ENCODE results near the gene EIF1. TPM values are rescaled to one million over a fixed set of nuclear protein-coding genes. Genes with fewer than 3 reads are reported as not detected.

The EIF1 gene
- polyA plus RNA-seq, 12 donors, result 538 to 938 (median 792) TPM; not detected in 1

DNA sequence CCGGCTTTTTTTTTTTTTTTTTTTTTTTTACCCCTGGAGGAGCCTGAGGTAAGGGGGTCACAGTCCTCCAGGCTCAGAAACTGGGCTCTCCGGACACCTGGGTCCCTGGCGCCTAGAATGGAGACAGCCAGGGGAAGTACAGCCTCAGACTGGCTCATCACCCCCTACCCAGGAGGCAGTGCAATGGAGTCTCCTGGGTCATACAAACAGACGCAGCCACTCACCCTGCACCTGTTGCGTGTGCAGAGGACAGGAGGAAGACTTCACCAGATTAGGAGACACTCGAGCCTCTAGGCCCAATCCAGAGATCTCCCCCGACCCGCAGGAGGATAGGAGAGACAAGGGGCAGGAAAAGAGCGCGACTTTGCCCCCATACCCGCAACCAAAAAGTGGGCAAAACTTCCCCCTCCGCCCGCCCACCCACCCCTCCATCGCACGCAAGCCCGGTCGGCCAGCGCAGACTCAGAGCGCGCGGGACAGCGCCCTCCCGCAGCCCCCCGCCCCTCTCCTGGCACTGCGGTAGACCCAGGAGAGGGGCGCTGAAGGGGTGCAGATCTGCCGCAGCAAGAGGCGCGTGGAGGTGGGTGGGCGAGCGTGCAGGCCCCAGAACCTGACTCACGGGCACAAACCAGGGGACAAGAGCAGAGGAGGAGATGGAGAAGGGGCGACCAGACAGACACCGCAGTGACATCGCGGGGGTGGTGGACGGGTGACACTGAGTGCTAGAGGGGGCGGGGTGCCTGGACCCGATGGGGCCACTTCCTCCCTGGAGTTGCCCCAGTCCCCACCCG, 44.9 kb downstream of the EIF1 start:
- no peak for DNase-seq

DNA sequence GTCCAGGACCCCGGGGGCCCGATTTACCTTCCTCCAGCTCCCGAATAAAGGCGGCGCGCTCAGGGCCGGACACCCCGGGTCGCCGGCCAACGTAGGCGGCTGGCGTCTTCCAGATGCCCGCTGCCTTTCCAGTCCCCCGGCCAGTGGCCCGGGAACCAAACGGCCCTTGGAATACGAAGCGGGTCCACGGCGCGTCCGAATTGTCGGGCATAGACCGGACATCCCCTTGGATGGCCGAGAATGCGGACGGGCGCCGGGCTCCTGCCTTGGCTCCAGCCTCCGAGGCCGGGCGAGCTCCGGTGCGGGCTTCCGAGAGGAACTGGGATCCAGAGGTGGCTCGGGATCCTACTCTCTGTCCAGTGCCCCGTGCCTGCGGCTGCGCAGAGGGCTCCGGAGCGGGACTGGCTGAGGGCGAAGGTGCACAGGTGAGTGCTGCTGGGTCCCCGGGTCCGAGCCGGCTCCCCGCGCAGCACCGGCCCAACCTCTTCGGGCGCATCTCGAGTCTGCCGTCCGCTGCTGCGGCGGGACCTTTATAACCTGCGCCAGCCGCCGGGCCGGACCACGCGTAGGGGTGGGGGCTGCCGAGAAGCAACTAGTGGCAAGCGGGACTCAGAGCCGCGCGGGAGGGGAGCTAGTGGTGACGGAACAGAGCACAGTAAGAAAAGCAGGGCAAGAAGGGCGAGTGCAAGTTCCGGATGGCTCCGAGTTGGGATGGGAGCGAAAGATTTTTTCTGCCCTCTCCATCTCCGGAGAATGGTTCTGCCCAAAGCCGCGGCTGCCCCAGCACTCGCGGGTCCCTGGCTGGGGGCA, 45.7 kb downstream of the EIF1 start, which contains the start of gene HAP1:
TSS of gene HAP1 (minus strand) at position 505 of the 810 bp plus-strand sequence. CDS start at position 496, 9 bp downstream.
- peak; percentile 7 for DNase-seq

DNA sequence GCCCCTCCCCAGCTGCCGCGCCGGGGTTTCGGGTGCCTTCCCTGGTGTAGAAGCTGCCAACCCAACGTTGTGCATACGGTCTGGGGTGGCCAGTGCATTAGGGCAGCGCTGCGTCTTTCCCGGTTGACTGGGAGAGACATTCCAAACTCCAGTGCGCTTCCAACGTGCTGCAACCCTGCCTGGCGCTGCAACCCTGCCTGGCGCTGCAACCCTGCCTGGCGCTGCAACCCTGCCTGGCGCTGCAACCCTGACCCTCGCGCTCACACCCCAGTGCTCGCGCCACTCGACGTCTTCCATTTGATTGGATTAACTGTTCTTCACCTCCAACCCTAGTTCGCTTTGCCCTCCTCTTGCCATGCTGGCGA, 46.2 kb downstream of the EIF1 start:
- DNase-seq, result no peak

DNA sequence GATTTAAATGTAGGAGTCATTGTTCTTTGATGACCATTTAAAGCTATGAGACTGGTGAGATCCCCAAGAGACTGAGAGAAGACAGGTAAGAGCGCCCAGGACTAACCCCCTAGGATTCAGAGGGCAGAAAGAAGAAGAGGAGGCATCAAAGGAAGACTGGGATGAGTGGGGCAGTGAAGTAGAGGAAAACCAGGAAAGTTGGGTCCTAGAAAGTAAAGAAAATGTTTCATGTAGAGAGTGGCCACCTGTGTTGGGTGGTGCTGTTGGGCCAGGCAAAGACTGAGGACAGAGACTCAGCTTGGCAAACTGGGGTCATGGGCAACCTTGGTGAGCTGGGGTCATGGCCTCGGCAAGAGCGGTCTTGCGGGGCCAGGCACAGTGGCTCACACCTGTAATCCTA, 47.1 kb downstream of the EIF1 start:
- DNase-seq, result no peak

DNA sequence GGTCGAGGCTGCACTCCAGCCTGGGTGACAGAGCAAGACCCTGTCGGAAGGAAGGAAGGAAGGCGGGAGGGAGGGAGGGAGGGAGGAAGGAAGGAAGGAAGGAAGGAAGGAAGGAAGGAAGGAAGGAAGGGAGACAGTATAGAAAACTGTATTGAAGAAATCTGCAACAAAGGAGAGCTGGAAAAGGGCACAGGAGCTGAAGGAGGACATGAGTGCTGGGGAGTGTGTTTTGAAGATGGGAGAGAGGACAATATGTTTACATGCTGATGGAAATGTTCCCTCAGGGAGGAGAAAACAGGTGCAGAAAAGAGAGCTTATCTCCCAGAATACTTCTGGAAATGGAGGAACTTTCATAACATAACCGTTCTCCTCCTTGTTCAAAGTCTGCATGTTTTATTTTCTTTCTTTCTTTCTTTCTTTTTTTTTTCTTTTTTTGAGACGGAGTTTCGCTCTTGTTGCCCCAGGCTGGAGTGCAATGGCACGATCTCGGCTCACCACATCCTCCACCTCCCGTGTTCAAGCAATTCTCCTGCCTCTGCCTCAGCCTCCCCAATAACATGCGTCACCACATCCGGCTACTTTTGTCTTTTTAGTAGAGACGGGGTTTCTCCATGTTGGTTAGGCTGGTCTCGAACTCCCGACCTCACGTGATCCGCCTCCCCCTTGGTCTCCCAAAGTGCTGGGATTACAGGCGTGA, 48.4 kb downstream of the EIF1 start:
- no peak for DNase-seq

DNA sequence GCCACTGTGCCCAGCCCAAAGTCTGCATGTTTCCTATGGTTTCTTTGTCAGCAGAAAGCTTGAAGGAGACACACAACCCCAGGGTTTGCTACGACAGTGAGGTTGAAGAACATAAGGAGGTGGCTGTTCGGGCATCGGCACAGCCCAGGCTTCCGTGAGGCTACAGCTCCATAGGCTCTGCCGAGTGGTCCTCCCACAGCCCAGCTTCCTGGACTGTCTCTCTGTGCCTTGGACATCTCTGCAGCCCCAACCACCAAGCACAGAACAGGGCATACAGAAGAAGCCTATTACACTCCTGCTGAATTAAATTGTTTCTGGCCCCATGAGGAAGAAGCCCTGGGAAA, 49.0 kb downstream of the EIF1 start:
- DNase-seq, result no peak

DNA sequence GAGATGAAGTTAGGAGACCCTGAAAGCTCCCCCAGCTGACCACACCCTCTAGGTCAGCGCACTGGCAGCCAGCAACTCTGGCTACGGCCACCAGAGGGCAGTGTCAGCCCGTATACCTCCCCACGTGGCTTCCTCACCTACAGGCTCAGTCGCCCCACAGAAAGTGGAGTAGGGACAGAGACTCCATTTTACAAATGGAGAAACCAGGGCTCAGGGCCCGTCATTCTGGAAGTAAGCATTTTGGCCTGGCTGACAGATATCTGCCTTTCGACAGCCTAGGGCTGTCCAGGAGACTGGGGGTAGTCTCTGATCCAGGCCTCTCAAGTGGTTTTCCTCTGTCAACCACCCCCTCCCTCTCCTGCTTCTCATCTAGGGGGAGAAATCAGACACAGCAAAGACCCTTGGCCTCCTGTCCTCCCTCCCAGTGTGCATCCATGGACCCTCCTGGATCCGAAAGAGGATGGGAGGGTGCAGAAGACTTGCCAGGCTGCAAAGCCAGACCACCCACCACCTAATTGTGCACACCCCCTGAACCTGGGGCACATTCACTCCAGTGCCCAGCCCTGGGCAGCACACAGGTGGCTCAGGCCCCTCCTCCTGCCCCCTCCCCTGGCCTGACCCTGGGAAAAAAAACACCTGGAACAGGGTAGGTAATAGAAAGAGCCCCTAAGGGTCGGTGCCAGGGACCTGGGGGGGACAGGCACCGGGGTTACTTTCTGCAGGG, 49.6 kb downstream of the EIF1 start:
- peak; percentile 87 for DNase-seq

DNA sequence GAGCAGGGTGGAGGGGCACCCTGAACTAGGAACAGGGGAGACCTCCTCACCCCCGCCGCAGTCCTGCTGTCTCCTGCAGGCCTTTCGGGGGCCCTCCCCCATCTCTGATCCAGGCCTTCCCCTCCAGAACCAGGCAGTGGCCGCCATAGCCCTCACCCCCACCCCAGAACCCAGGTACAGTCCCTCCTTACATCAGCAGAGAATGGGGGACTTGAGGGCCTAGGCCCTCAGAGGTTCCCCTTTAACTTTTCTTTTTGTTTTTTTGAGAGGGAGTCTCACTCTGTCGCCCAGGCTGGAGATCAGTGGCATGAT, 50.1 kb downstream of the EIF1 start:
- DNase-seq, result no peak

DNA sequence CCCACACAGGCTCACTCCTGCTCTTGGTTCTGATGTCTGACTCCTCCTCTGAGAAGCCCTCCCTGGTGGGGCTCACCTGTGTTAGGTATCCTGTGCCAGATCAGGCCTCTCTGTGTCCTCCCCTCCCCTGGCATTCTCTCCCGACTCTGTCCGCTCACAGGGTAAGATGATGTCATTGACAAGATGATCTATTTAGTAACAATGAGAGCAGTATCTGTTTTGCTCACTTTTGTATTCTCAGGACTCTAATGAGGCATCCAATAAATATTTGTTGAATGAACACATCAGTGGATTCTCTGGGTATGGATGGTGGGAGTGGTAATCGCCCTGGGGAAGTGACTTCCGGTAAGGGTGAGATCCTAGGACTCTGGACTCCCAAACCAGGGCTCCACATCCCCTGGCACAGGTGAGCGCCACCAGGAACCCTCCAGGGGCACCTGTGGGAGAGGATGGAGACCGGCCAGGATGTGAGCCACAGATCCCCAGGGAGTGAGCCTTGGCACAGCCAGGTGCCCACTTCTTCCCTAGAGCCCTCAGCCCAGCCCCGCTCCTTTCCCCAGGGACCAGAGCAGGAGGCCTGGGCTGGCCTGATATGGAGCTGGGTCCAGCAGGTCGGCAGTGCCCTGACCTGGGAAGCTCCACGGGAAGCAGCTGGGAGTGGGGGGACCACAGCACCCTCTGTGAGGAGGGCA, 51.1 kb downstream of the EIF1 start:
- no peak for DNase-seq

DNA sequence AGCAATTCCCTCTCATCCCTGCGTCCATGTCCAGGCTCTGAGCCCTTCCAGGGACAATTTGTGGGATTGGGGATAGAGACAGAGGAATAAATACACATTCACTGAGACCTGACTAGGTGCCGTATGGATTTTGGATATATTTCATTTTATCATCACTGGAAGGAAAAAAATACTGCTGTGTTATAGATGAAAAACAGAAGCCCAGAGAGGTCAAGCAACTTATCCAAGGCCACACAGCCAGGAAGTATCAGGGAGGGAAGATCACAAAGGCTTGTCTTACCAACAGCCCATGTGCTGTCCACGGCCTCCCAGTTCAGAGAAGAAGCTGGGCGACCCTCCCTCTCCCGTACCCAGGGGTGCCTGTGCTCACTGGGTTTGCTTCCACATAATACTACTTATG, 51.8 kb downstream of the EIF1 start:
- no peak for DNase-seq

DNA sequence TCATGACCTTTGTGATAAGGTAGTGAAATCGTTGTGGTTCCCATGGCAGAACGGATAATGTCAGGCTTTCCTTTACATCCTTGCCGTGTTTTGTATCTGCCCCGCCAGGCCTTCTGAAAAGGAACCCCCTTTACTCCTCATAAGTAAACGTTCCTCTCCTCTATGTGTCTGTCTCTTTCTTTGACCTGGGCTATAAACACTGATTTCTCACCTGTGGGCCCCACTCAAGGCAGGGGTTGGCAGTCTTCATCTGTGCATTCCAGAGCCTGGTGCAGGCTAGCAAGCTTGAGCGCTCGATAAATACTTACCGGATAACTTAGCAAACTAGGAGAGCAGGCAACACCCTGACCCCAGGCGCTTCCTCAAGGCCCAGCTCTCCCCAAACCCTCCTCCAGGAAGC, 53.0 kb downstream of the EIF1 start:
- DNase-seq, result no peak

Other genes with a start within 250 kb of the EIF1 start
- gene KRT38, start 247.9 kb upstream of the EIF1 start, polyA plus RNA-seq (ENCODE audit: insufficient read length in 12 of 12), result not detected
- under 1 TPM in 1 of 12 donors, not detected in 11; 0.55 TPM for gene KRT32, start 221.5 kb upstream of the EIF1 start, polyA plus RNA-seq (ENCODE audit: insufficient read length in 12 of 12)
- gene KRT35, start 207.7 kb upstream of the EIF1 start, polyA plus RNA-seq (ENCODE audit: insufficient read length in 12 of 12), result under 1 TPM in 1 of 12 donors, not detected in 11; 0.11 TPM
- under 1 TPM in 1 of 12 donors, not detected in 11; 0.23 TPM for gene KRT36, start 199.0 kb upstream of the EIF1 start, polyA plus RNA-seq (ENCODE audit: insufficient read length in 12 of 12)
- gene KRT13, start 183.3 kb upstream of the EIF1 start, polyA plus RNA-seq (ENCODE audit: insufficient read length in 12 of 12), result 100 to 1,000 TPM in 3 of 12 donors, 1 to 10 TPM in 2, under 1 TPM in 1, not detected in 6; 0.63 to 746 (median 70.1) TPM
- 100 to 1,000 TPM in 1 of 12 donors, 10 to 100 TPM in 2, 1 to 10 TPM in 2, under 1 TPM in 2, not detected in 5; 0.13 to 365 (median 3.4) TPM for gene KRT15, start 170.0 kb upstream of the EIF1 start, polyA plus RNA-seq (ENCODE audit: insufficient read length in 12 of 12)
- 100 to 1,000 TPM in 1 of 12 donors, 10 to 100 TPM in 3, 1 to 10 TPM in 3, under 1 TPM in 4, not detected in 1; 0.34 to 178 (median 1.4) TPM for gene KRT19, start 160.6 kb upstream of the EIF1 start, polyA plus RNA-seq (ENCODE audit: insufficient read length in 12 of 12)
- under 1 TPM in 2 of 12 donors, not detected in 10; 0.17 to 0.44 TPM for gene KRT9, start 116.8 kb upstream of the EIF1 start, polyA plus RNA-seq (ENCODE audit: insufficient read length in 12 of 12)
- gene KRT14, start 102.0 kb upstream of the EIF1 start, polyA plus RNA-seq (ENCODE audit: insufficient read length in 12 of 12), result 100 to 1,000 TPM in 1 of 12 donors, 10 to 100 TPM in 2, 1 to 10 TPM in 2, under 1 TPM in 3, not detected in 4; 0.18 to 229 (median 2.1) TPM
- 1 to 10 TPM in 2 of 12 donors, under 1 TPM in 1, not detected in 9; 0.90 to 3.9 (median 1.5) TPM for gene KRT16, start 76.1 kb upstream of the EIF1 start, polyA plus RNA-seq (ENCODE audit: insufficient read length in 12 of 12)
- gene KRT17, start 64.3 kb upstream of the EIF1 start, polyA plus RNA-seq (ENCODE audit: insufficient read length in 12 of 12), result 1,000 to 10,000 TPM in 1 of 12 donors, 100 to 1,000 TPM in 2, 1 to 10 TPM in 2, under 1 TPM in 5, not detected in 2; 0.33 to 1,262 (median 2.2) TPM
- not detected for gene GAST, start 23.4 kb downstream of the EIF1 start, polyA plus RNA-seq (ENCODE audit: insufficient read length in 12 of 12)
- under 1 TPM in 9 of 12 donors, not detected in 3; 0.03 to 0.23 (median 0.07) TPM for gene HAP1, start 45.8 kb downstream of the EIF1 start, polyA plus RNA-seq (ENCODE audit: insufficient read length in 12 of 12)
- 100 to 1,000 TPM in 1 of 12 donors, 10 to 100 TPM in 10, not detected in 1; 22.8 to 204 (median 36.5) TPM for gene JUP, start 97.8 kb downstream of the EIF1 start, polyA plus RNA-seq (ENCODE audit: insufficient read length in 12 of 12)
- gene P3H4, start 123.1 kb downstream of the EIF1 start, polyA plus RNA-seq (ENCODE audit: insufficient read length in 12 of 12), result 10 to 100 TPM in 11 of 12 donors, not detected in 1; 31.4 to 49.8 (median 35.8) TPM
- gene FKBP10, start 124.1 kb downstream of the EIF1 start, polyA plus RNA-seq (ENCODE audit: insufficient read length in 12 of 12), result 100 to 1,000 TPM in 9 of 12 donors, 10 to 100 TPM in 2, not detected in 1; 88.2 to 164 (median 124) TPM
- 10 to 100 TPM in 11 of 12 donors, not detected in 1; 30.4 to 68.2 (median 44.9) TPM for gene NT5C3B, start 147.3 kb downstream of the EIF1 start, polyA plus RNA-seq (ENCODE audit: insufficient read length in 12 of 12)
- gene KLHL10, start 148.9 kb downstream of the EIF1 start, polyA plus RNA-seq (ENCODE audit: insufficient read length in 12 of 12), result under 1 TPM in 7 of 12 donors, not detected in 5; 0.12 to 0.48 (median 0.28) TPM
- 1 to 10 TPM in 11 of 12 donors, not detected in 1; 4.7 to 8.1 (median 6.3) TPM for gene KLHL11, start 176.5 kb downstream of the EIF1 start, polyA plus RNA-seq (ENCODE audit: insufficient read length in 12 of 12)
- gene ACLY, start 230.1 kb downstream of the EIF1 start, polyA plus RNA-seq (ENCODE audit: insufficient read length in 12 of 12), result 10 to 100 TPM in 11 of 12 donors, not detected in 1; 43.2 to 72.6 (median 52.8) TPM
- gene ODAD4, start 241.7 kb downstream of the EIF1 start, polyA plus RNA-seq (ENCODE audit: insufficient read length in 12 of 12), result 1 to 10 TPM in 4 of 12 donors, under 1 TPM in 6, not detected in 2; 0.49 to 1.5 (median 0.82) TPM

Data from muscle of arm (tissue), 12 donors.